A673 (cell line): Measurements from ENCODE around the gene OR11G2. TPM values are rescaled to one million over a fixed set of nuclear protein-coding genes. Genes with fewer than 3 reads are reported as not detected.

Experiments
- Bru-seq: library from RNA; stranded (reverse); fragments of 400-500 nt; gene quantifications from one replicate; lab custom pipeline; 2021; lab: Mats Ljungman, UMichigan
- BruChase-seq, 2 experiments: library from RNA; stranded (reverse); fragments of 400-500 nt; gene quantifications; one replicate each; lab custom pipeline; 2021; lab: Mats Ljungman, UMichigan
- BruUV-seq: library from RNA; stranded (reverse); fragments of 400-500 nt; replicated peaks from 2 replicates; lab custom pipeline; 2021; lab: Mats Ljungman, UMichigan
- CTCF ChIA-PET: fragments of 300-600 bp; sonication (Branson Sonifier 250); formaldehyde crosslinking; loops from one replicate; lab custom pipeline; 2022; ENCODE audit warnings: antibody characterized with exemption; lab: Charles Lee
- POLR2A ChIA-PET: fragments of 300-600 bp; sonication (Branson Sonifier 250); formaldehyde crosslinking; loops from one replicate; lab custom pipeline; 2022; ENCODE audit warnings: antibody characterized with exemption; ENCODE audit not compliant: low non-redundant PET; lab: Charles Lee
- DNase-seq: peaks from one replicate; pipeline ENCODE4 v3.0.0-alpha.2; 2015; ENCODE audit warnings: low spot score
- H3K27ac ChIP-seq: fragments of 200-600 bp; sonication (generic); 2 replicates; pipeline ENCODE4 v1.5.1; 2016; ENCODE audit warnings: mixed run types, low read depth, mild to moderate bottlenecking, mixed read lengths, antibody characterized with exemption, low read length; ENCODE audit not compliant: poor library complexity, severe bottlenecking
- H3K27me3 ChIP-seq: fragments of 200-600 bp; sonication (generic); replicated peaks from 2 replicates; pipeline ENCODE4 v1.6.1; 2017; ENCODE audit warnings: mixed run types, low read depth, mild to moderate bottlenecking, mixed read lengths, antibody characterized with exemption, low read length; ENCODE audit not compliant: insufficient read depth, poor library complexity
- H3K36me3 ChIP-seq: fragments of 200-600 bp; sonication (generic); 2 replicates; pipeline ENCODE4 v1.6.1; 2016; ENCODE audit warnings: mixed run types, mild to moderate bottlenecking, mixed read lengths, antibody characterized with exemption, low read length; ENCODE audit not compliant: insufficient read depth, poor library complexity, severe bottlenecking
- H3K4me1 ChIP-seq: fragments of 200-600 bp; sonication (generic); 2 replicates; pipeline ENCODE4 v1.6.1; 2017; ENCODE audit warnings: mixed run types, mild to moderate bottlenecking, mixed read lengths, antibody characterized with exemption, low read length; ENCODE audit not compliant: insufficient read depth, poor library complexity, severe bottlenecking
- H3K4me3 ChIP-seq: fragments of 200-600 bp; sonication (generic); 2 replicates; pipeline ENCODE4 v1.5.1; 2016; ENCODE audit warnings: low read depth, mixed run types, mild to moderate bottlenecking, mixed read lengths, low read length; ENCODE audit not compliant: poor library complexity, severe bottlenecking
- H3K9me3 ChIP-seq: fragments of 200-600 bp; sonication (generic); 2 replicates; pipeline ENCODE4 v1.6.1; 2016; ENCODE audit warnings: mixed run types, low read depth, mild to moderate bottlenecking, mixed read lengths, antibody characterized with exemption, low read length; ENCODE audit not compliant: poor library complexity, severe bottlenecking
- CTCF ChIP-seq: fragments of 300-800, 200-600 bp; sonication (generic); conservative IDR thresholded peaks from 2 replicates; pipeline ENCODE4 v1.5.1; 2017; ENCODE audit warnings: low read depth, mild to moderate bottlenecking, antibody characterized with exemption, low read length, moderate library complexity, mixed read lengths
- EZH2 ChIP-seq: fragments of 200-600 bp; sonication (generic); IDR thresholded peaks from 2 replicates; pipeline ENCODE4 v1.6.1; 2017; ENCODE audit warnings: borderline replicate concordance, low read depth, mild to moderate bottlenecking, mixed read lengths, antibody characterized with exemption, low read length; ENCODE audit not compliant: poor library complexity, severe bottlenecking
- intact Hi-C: fragments of 100-400 bp; cut with micrococcal nuclease; formaldehyde crosslinking; loops from one replicate; pipeline ENCODE4 v1.10.0; 2022; ENCODE audit not compliant: unreplicated experiment
- long read RNA-seq: library from polyadenylated mRNA; stranded (forward); transcript quantifications from one replicate; pipeline ENCODE4 v2.0.0, GENCODE V29; 2022
- total RNA-seq: library from RNA; stranded (reverse); gene quantifications from 2 replicates; pipeline ENCODE4 v1.2.3, GENCODE V29; 2021

OR11G2 gene
- total RNA-seq (not detected in 2 replicates), Bru-seq, nascent RNA (not detected), BruChase-seq, experiment 1, labeled RNA remaining after a 2-hour chase (not detected), BruChase-seq, experiment 2, labeled RNA remaining after a 6-hour chase (not detected)
- long read RNA-seq: 0 reads

DNA sequence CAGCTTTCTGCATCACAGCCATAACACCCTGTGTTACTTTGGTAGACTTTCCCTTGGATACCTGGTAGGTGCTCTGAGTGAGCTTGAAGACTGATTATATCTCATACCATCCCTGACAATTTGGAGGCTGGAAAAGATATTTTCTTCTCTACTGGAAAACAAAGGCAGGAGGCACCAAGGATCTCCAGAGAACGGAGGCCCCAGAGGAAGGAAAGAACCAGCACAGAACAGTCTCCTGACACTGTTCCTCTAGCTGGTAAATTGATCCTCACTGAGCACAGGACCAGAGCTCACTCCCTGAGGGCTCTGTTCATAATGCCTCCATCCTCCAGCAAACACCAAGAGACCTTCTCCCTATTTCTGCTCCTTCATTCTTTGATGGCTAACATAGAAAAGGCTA is at the start of gene OR11G2:
OR11G2 (plus strand) TSS at position 301 of the 400 bp plus-strand sequence. CDS start 6,542 bp downstream, outside the sequence.
- POLR2A ChIA-PET: no interaction called here
- H3K36me3 ChIP-seq: no peaks in the 10 kb centered on the region
- no TSS peak for BruUV-seq
- CTCF ChIA-PET: no interaction called here
- TF ChIP-seq EZH2 (no peak), CTCF (no peak)
- H3K27ac ChIP-seq: no peak within 1 kb of the TSS
- no peaks in the 10 kb centered on the region for H3K4me1 ChIP-seq
- no peak within 1 kb of the TSS for H3K4me3 ChIP-seq
- intact Hi-C loops: no loop called here
- H3K9me3 ChIP-seq: no peaks in the 10 kb centered on the region
- DNase-seq: no peak
- peaks cover 13% of the 10 kb centered on the region for H3K27me3 ChIP-seq

GRCh38 chr14:20143911-20144310 is 46.8 kb upstream of the OR11G2 start:
- intact Hi-C loops: no loop called here
- TF ChIP-seq CTCF (peak; percentile 23; the same call in 1 of the 2 replicates), EZH2 (no peak)
- Histone ChIP-seq H3K4me1 (no peaks in the 10 kb centered on the region), H3K27me3 (peaks cover 9% of the 10 kb centered on the region), H3K27ac (no peak overlapping the region), H3K36me3 (no peaks in the 10 kb centered on the region), H3K4me3 (no peak overlapping the region), H3K9me3 (no peaks in the 10 kb centered on the region)
- ChIA-PET CTCF (no interaction called here), POLR2A (no interaction called here)
- peak; percentile 1 for DNase-seq
- BruUV-seq: no TSS peak

DNA sequence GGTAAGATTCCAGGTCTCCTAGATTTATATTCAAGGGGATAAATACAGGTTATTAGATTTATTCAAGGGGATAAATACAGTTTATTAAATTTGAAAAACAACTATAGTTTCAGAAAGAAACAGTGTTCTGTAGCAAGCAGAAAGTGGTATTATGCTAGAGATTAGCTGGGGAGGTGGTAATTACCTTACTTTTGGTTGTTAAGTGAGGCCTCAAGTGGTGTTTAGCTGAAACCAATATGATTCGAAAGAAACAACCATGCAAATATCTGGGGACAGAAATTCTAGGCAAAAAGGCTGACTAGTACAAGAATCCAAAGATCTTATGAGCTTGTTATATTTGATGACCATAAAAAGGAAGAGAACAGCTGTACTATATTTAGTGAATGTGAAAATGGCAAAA is 45.9 kb upstream of the OR11G2 start:
- no TSS peak for BruUV-seq
- no peaks in the 10 kb centered on the region for H3K36me3 ChIP-seq
- ChIA-PET POLR2A (no interaction called here), CTCF (no interaction called here)
- H3K4me1 ChIP-seq: no peaks in the 10 kb centered on the region
- no peak for DNase-seq
- H3K9me3 ChIP-seq: no peaks in the 10 kb centered on the region
- no peak overlapping the region for H3K27ac ChIP-seq
- TF ChIP-seq CTCF (no peak), EZH2 (no peak)
- intact Hi-C loops: no loop called here
- H3K4me3 ChIP-seq: no peak overlapping the region
- peaks cover 4% of the 10 kb centered on the region for H3K27me3 ChIP-seq
